Subcutaneous abdominal adipose tissue (tissue), 5 donors: Measurements from ENCODE around the gene ST6GAL1.
"Not testable (repeated sequence)": the region's sequence is repeated elsewhere in the genome, so short reads cannot be mapped to it uniquely, and the experiment has no call there.

ENCODE experiments used
- H3K27ac ChIP-seq: one replicate; pipeline ENCODE4 v1.7.0; 2013; ENCODE audit warnings: low read depth, mild to moderate bottlenecking, inconsistent platforms, low read length, moderate library complexity
- H3K27me3 ChIP-seq, 5 donors: one replicate each; pipeline ENCODE4 v1.7.0; 2013; ENCODE audit warnings: low read length in 5 of 5, inconsistent platforms in 1 of 5; ENCODE audit not compliant: control insufficient read depth in 5 of 5, insufficient read depth in 4 of 5
- H3K36me3 ChIP-seq, 5 donors: one replicate each; pipeline ENCODE4 v1.7.0; 2013; ENCODE audit warnings: low read length in 5 of 5; ENCODE audit not compliant: control insufficient read depth in 5 of 5, insufficient read depth in 5 of 5
- H3K4me1 ChIP-seq, 5 donors: one replicate each; pipeline ENCODE4 v1.7.0; 2013; ENCODE audit warnings: low read length in 5 of 5, mild to moderate bottlenecking in 3 of 5, moderate library complexity in 1 of 5; ENCODE audit not compliant: control insufficient read depth in 5 of 5, insufficient read depth in 5 of 5
- H3K4me3 ChIP-seq, 5 donors: one replicate each; pipeline ENCODE4 v1.7.0; 2013; ENCODE audit warnings: low read length in 5 of 5, low read depth in 1 of 5
- H3K9ac ChIP-seq, 5 donors: one replicate each; pipeline ENCODE4 v1.7.0; 2013; ENCODE audit warnings: low read length in 5 of 5, mild to moderate bottlenecking in 4 of 5, moderate library complexity in 3 of 5
- H3K9me3 ChIP-seq, 5 donors: one replicate each; pipeline ENCODE4 v1.7.0; 2013; ENCODE audit warnings: low read length in 5 of 5; ENCODE audit not compliant: control insufficient read depth in 5 of 5
- donor health status: healthy.
- donor health status: healthy.
- donor health status: healthy.
- donor health status: healthy.
- donor health status: healthy.

Gene ST6GAL1

DNA sequence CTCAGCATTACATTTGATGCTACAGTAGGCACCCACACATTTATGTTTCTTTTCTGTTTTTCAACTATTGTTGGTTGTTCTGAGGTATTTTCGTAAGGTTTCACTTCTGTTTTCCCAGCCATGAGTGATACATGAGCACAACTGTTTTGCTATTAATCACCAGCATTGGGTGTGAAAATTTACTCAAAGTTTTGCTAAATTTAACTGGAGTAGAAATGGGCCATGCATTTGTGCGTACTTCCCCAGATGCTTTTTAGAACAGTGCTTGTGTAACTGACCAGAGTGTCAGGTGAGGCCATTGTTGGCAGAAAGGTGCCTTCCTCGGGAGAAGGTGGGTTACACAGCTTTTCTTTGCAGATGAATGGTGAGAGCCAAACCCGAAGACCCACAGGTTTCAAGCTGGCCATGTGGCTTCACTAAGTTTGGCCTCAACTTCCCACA is 70.4 kb downstream of the ST6GAL1 start:
- Histone ChIP-seq H3K4me1 (peaks cover 0 to 8% (median 0%) of the 10 kb centered on the region in 5 donors), H3K27me3 (no peaks in the 10 kb centered on the region), H3K27ac (no peak overlapping the region), H3K9ac (no peak overlapping the region), H3K4me3 (no peak overlapping the region), H3K9me3 (no peaks in the 10 kb centered on the region), H3K36me3 (peaks cover 0 to 5% (median 0%) of the 10 kb centered on the region in 5 donors)

DNA sequence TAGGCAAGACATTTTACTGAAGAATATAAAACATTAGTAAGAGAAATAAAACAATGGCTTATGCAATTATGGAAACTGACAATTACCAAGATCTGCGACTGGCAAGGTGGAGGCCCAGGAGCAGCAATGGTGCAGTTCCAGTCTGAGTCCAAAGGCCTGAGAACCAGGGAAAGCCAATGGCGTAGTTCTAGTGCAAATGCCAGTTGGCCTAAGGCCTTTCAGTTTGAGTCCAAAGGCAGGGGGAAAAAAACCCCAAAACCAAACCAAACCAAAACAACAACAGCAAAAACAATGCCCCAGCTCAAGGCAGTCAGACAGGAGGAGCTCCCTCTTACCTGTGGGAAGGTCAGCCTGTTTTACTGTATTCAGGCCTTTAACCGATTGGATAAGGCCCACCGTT is 72.6 kb downstream of the ST6GAL1 start:
- no peaks in the 10 kb centered on the region for H3K27me3 ChIP-seq
- H3K4me3 ChIP-seq = no peak overlapping the region
- H3K27ac ChIP-seq = no peak overlapping the region
- H3K9me3 ChIP-seq = no peaks in the 10 kb centered on the region
- H3K9ac ChIP-seq = no peak overlapping the region
- H3K4me1 ChIP-seq = peaks cover 0 to 9% (median 0%) of the 10 kb centered on the region in 5 donors
- no peaks in the 10 kb centered on the region for H3K36me3 ChIP-seq

DNA sequence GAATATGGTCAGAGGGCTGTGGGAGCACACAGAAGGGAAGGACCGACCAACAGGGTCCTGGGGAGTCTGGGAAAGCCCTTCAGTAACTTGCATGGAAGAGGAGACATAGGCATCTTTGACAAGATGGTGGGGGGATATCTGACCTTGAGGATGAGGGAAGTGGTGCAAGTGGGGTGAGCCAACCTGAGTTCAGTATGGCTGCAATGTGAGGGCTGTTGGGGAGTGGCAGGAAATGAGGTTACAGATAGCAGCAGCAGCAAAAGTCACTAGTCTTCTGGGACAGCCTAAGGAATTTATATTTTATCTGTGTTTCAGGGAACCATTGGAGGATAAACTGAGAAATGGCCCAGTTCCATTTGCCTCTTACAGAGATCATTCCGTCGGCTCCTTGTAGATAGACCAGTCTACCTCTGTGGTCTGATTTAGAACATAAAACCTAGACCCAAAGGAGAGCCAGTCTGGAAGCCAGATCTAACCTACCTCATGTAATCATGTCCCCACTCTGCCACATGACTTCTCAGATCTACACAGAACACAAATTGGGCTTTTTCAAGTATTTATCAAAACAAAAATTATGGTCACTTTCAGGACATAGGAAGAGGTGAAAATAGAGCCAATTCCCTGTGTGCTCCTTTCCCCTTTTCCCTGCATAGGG is 75.6 kb downstream of the ST6GAL1 start:
- H3K9me3 ChIP-seq = no peaks in the 10 kb centered on the region
- H3K9ac ChIP-seq = no peak overlapping the region
- no peaks in the 10 kb centered on the region for H3K27me3 ChIP-seq
- peaks cover 0 to 13% (median 0%) of the 10 kb centered on the region in 5 donors for H3K4me1 ChIP-seq
- H3K27ac ChIP-seq = no peak overlapping the region
- no peak overlapping the region for H3K4me3 ChIP-seq
- H3K36me3 ChIP-seq = no peaks in the 10 kb centered on the region

DNA sequence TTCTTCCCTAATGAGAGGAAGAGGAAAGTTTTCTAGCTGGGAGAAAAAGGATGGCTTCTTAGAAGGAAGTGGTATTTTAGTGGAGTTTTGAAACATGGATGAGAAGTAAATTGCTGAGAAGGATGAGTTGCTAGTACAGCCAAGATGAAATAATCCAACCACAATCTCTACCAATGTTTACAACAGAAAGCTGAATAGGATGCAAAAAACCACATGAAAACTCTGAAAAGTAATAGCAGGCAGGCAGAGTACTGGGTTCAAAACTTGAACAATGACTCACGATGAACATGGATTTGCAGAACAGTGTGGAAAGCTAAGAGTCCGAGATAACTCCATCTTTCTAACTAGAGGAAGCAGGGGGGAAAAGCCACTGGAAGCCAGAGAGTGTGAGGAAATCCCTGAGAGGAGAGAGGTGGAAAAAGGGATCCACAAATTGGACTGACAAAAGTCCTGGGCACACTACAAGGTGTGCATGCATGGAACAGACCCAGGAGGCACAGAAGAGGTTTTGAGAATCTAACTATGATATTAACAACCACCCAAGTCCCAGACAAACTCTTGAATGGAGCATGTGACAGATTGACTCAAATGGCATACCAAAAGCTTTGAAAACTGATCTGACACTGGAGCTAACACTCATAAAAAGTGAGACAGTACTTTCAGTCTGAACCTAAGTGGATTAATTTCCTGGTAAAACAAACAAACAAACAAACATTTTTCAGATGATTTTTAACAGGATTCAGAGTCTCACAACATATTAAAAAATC is 76.7 kb downstream of the ST6GAL1 start:
- Histone ChIP-seq H3K27ac (no peak overlapping the region), H3K4me1 (peaks cover 0 to 19% (median 5%) of the 10 kb centered on the region in 5 donors), H3K4me3 (no peak overlapping the region), H3K27me3 (no peaks in the 10 kb centered on the region), H3K9me3 (no peaks in the 10 kb centered on the region), H3K9ac (no peak overlapping the region), H3K36me3 (no peaks in the 10 kb centered on the region)

DNA sequence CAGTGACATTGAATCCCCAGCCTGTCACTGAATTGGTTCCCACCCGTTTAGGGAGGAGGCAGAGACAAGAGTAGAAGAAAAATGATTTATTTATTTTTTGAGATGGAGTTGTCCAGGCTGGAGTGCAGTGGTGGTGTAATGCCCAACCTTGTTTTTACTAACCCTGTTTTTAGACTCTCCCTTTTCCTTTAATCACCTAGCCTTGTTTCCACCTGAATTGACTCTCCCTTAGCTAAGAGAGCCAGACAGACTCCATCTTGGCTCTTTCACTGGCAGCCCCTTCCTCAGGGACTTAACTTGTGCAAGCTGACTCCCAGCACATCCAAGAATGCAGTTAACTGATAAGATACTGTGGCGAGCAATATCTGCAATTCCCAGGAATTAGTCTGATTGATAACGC is 80.1 kb downstream of the ST6GAL1 start:
- H3K9ac ChIP-seq, H3K9me3 ChIP-seq, H3K27ac ChIP-seq, H3K36me3 ChIP-seq, H3K4me3 ChIP-seq, H3K27me3 ChIP-seq: not testable (repeated sequence)
- H3K4me1 ChIP-seq = peaks cover 2 to 48% (median 20%) of the 10 kb centered on the region in 5 donors

DNA sequence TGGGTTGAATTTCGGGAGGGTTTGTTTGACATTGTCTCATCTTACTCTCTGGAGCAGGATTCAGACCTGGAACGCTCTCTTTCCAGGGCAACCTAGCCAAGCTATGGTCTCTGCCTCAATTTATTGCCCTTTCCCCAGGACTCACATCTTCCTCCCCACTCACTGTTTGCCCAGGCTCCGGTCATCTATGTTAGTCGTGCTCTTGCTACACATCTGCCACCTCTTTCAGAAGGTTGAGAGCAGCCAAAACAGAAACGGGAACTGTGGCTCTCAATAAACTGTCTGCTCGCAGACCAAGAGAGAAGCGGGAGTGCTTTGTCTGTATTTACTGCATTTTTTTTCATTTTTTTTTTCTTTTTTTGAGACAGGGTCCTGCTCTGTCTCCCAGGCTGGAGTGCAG is 81.6 kb downstream of the ST6GAL1 start:
- H3K4me1 ChIP-seq = peaks cover 2 to 52% (median 20%) of the 10 kb centered on the region in 5 donors
- peak overlapping the region; percentile 58 for H3K27ac ChIP-seq
- no peaks in the 10 kb centered on the region for H3K27me3 ChIP-seq
- no peaks in the 10 kb centered on the region for H3K9me3 ChIP-seq
- no peak overlapping the region for H3K9ac ChIP-seq
- H3K4me3 ChIP-seq = no peak overlapping the region
- H3K36me3 ChIP-seq = no peaks in the 10 kb centered on the region

DNA sequence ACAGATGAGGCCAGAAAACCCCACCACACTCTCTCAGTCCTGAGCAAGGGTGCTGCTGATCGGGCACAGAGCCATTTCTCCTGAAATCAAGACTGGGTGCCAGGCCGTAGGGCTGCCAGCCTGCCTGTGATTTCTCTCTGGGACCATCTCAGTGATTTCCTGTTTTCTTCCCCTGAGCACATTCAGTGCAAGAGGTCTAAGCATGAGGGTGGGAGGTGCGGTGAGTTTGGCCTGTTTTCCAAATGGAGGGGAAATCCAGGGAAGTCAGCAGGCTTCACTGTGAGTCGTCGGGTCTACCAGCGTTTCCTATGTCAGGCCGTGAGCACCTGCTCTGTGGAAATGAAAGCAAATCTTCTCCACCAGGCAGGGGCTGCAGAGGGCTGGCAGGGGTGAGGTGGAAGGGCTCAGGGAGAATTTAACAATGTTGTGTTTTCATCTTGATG is 82.3 kb downstream of the ST6GAL1 start:
- Histone ChIP-seq H3K4me3 (peak overlapping the region in 1 of 5 donors; percentile 27), H3K36me3 (no peaks in the 10 kb centered on the region), H3K9me3 (no peaks in the 10 kb centered on the region), H3K27me3 (no peaks in the 10 kb centered on the region), H3K27ac (peak overlapping the region; percentile 58), H3K4me1 (peaks cover 2 to 57% (median 20%) of the 10 kb centered on the region in 5 donors), H3K9ac (no peak overlapping the region)

DNA sequence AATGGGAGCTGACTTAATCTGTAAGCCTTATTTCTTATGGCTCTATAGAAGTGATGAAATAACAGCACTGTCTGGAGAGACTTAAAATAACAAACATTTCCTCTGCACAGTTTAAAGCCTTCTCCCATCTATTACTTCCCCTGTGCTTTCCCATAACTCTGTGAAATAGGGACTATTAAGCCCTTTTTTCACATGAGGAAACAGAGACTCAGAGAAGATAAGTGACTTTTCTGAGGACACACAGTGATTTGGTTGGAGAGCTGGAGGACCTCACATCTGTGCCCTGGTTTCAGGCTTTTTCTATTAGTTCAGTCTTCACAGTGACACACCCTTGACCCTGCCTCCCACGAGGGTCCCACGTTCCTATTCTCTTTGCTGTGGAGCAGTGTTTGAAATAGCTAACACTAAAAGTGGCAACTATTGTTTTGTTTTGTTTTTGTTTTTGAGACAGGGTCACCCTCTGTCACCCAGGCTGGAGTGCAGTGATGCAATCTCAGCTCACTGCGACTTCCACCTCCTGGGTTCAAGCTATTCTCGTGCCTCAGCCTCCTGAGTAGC is 82.9 kb downstream of the ST6GAL1 start:
- Histone ChIP-seq H3K27ac (peak overlapping the region; percentile 58), H3K4me1 (peaks cover 2 to 60% (median 20%) of the 10 kb centered on the region in 5 donors)

DNA sequence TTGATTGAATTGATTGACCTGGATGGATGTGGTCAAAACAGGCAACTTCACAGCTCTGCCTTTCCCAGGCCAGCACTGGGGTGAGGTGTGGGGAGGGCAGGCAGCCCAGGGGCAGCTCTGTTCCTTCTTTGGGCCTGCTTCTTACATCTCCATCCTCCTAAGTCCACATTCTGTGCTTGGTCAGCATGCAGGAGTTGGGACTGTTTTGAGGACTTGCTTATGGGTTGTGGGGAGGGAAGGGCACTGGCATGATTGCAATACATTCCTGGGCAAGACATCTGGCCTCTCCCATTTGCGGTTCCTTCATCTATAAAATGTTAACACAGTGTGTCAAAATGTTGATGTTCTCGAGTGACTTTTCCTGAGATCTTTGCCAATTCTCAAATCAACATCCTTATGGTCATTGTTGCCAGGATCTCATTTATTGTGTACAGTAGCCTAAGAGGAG is 84.1 kb downstream of the ST6GAL1 start:
- no peak overlapping the region for H3K9ac ChIP-seq
- H3K9me3 ChIP-seq = no peaks in the 10 kb centered on the region
- peaks cover 2 to 60% (median 20%) of the 10 kb centered on the region in 5 donors for H3K4me1 ChIP-seq
- no peak overlapping the region for H3K4me3 ChIP-seq
- H3K36me3 ChIP-seq = no peaks in the 10 kb centered on the region
- H3K27ac ChIP-seq = no peak overlapping the region
- no peaks in the 10 kb centered on the region for H3K27me3 ChIP-seq

More for the DNA sequence above, 82.9 kb downstream of the ST6GAL1 start:
- H3K9me3 ChIP-seq = no peaks in the 10 kb centered on the region
- no peaks in the 10 kb centered on the region for H3K27me3 ChIP-seq
- H3K9ac ChIP-seq = no peak overlapping the region
- H3K36me3 ChIP-seq = no peaks in the 10 kb centered on the region
- no peak overlapping the region for H3K4me3 ChIP-seq
